ENCODE results near the gene BEND7.

BEND7 gene

GRCh38 chr10:13520194-13520593 is 8.6 kb downstream of the BEND7 start:
- no peak for DNase-seq (ENCODE audit: low read depth in 2 of 2)

- no peak for DNase-seq (ENCODE audit: low read depth in 2 of 2)
These were observed 10.6 kb downstream of the BEND7 start for GRCh38 chr10:13518076-13518692.

GRCh38 chr10:13517675-13518074 is 11.1 kb downstream of the BEND7 start:
- no peak for DNase-seq (ENCODE audit: low read depth in 2 of 2)

- no peak for DNase-seq (ENCODE audit: low read depth in 2 of 2)
These were observed 12.6 kb downstream of the BEND7 start for GRCh38 chr10:13516176-13516575.

- no peak for DNase-seq (ENCODE audit: low read depth in 2 of 2)
These were observed 13.3 kb downstream of the BEND7 start for GRCh38 chr10:13515467-13515866.

GRCh38 chr10:13514296-13514695 is 14.5 kb downstream of the BEND7 start:
- no peak for DNase-seq (ENCODE audit: low read depth in 2 of 2)

- no peak for DNase-seq (ENCODE audit: low read depth in 2 of 2)
These were observed 16.2 kb downstream of the BEND7 start for GRCh38 chr10:13512564-13512963.

- no peak for DNase-seq (ENCODE audit: low read depth in 2 of 2)
These were observed 17.4 kb downstream of the BEND7 start for GRCh38 chr10:13511409-13511808.

GRCh38 chr10:13505052-13505680 is 23.6 kb downstream of the BEND7 start:
- no peak for DNase-seq (ENCODE audit: low read depth in 2 of 2)

GRCh38 chr10:13503745-13504463 is 24.9 kb downstream of the BEND7 start:
- DNase-seq (ENCODE audit: low read depth in 2 of 2) = no peak

GRCh38 chr10:13502380-13502779 is 26.4 kb downstream of the BEND7 start:
- no peak for DNase-seq (ENCODE audit: low read depth in 2 of 2)

GRCh38 chr10:13500201-13500600 is 28.6 kb downstream of the BEND7 start:
- no peak for DNase-seq (ENCODE audit: low read depth in 2 of 2)

GRCh38 chr10:13499150-13499549 is 29.7 kb downstream of the BEND7 start:
- no peak for DNase-seq (ENCODE audit: low read depth in 2 of 2)

- no peak for DNase-seq (ENCODE audit: low read depth in 2 of 2)
These were observed 31.9 kb downstream of the BEND7 start for GRCh38 chr10:13496931-13497330.

- no peak for DNase-seq (ENCODE audit: low read depth in 2 of 2)
These were observed 32.6 kb downstream of the BEND7 start for GRCh38 chr10:13496164-13496563.

GRCh38 chr10:13492493-13493180 is 36.2 kb downstream of the BEND7 start:
- no peak for DNase-seq (ENCODE audit: low read depth in 2 of 2)

GRCh38 chr10:13491747-13492360 is 37.0 kb downstream of the BEND7 start:
- no peak for DNase-seq (ENCODE audit: low read depth in 2 of 2)

GRCh38 chr10:13490503-13490902 is 38.3 kb downstream of the BEND7 start:
- no peak for DNase-seq (ENCODE audit: low read depth in 2 of 2)

- no peak for DNase-seq (ENCODE audit: low read depth in 2 of 2)
These were observed 39.7 kb downstream of the BEND7 start for GRCh38 chr10:13489035-13489599.

- no peak for DNase-seq (ENCODE audit: low read depth in 2 of 2)
These were observed 43.2 kb downstream of the BEND7 start for GRCh38 chr10:13485623-13486022.

GRCh38 chr10:13483951-13484350 is 44.9 kb downstream of the BEND7 start:
- no peak for DNase-seq (ENCODE audit: low read depth in 2 of 2)

GRCh38 chr10:13483073-13483472 is 45.7 kb downstream of the BEND7 start:
- DNase-seq (ENCODE audit: low read depth in 2 of 2) = no peak
